T follicular helper cell (primary cell): ENCODE results near the gene ASPSCR1.

ENCODE experiments used
- DNase-seq: peaks from one replicate; pipeline ENCODE4 v3.0.0-alpha.2; 2020; ENCODE audit warnings: low read depth

Gene ASPSCR1

DNA sequence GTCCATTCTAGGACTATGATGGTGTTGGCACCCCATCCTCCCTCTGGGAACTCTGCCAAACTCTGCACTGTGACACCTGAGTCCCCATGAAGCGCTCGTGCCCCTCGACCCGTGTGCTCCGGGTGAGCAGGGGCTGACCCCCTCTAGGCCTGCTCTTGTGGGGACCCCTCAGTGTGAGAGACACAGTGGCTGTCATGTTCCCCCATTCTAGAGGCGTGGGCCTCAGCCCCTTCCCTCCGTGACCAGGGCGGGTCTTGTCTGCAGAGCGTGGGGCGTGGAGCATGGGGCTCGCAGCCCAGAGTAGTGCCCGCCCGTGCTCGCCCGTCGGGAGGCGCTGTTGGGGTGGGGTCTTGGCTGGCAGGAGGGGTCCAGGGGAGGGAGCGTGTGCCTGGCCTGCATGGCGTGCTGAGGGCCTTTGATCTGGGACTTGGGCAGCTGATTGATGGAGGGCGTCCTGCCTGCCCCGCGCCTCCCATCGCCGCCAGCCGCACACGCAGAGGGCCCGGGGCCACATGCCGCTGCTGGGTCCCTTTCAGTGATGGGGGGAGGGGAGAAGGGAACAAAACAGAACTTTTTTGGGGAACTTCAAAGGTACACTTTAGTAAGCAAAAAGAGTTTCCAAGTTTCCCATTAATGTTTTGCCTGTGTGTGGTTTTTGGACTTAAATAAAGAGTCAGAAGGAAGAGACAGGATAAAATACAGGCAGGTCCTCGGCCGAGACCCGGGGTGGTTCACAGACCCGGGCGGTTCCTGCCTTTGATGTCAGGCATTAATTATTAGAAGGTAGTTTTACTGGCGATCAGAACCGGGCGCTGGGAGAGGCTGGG is 22.8 kb downstream of the ASPSCR1 start:
- no peak for DNase-seq

DNA sequence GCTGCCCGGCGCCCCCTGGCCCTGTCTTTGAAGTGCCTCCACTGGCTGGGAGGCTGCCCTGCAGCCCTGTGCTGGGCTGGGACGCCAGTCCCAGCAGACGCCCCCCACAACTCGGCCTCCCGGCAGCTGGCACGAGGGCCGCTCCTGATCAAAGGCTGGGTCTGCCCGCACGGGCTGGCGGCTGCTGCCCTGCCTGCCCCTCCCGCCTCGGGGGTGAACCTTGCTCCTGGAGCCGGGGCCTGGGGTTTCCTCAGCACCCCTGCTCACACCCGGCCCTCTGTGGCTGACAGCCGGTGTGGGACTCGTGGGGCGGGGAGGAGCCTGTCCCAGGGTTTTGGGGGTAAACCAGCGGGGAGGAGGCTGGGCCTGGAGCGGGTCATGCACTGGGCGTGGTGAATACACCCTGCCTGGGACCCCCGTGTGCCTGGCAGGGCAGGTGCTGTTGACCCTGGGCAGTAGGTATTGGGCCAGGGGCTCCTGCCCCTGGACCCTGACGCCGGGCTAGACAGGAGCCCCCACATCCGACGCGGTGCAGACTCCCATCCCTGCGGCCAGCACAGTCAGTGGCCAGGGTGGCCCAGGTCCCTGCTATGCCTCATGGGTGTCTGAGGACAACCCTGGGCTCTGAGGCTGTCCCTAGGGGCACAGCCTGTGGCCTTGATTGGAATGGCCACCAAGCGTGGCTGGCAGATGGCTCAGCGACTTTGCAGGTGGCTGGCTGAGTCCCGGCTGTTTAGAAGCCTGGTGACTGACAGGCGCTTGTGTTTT is 23.6 kb downstream of the ASPSCR1 start:
- no peak for DNase-seq

DNA sequence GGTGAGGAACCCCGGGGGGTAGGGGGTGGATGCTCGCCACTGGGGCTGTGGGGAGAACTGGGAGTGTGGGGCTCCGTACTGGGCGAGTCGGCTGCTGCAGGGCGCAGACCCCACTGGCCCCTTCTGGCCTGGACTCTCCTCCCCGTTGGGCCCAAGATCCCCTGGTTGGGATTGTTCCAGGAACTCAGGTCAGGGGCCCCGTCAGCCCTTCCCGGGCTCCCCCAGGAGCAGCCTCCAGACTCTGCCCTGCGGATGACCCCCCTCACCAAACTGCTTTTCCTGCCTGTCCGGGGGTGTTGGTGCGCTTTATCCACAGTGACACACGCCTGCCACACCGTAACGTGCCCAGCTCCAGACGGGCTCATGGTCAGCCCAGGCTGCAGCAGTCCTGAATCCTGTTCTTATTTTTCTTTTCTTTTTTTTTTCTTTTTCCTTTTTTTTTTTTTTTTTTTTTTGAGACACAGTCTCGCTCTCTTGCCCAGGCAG is 24.2 kb downstream of the ASPSCR1 start:
- no peak for DNase-seq

DNA sequence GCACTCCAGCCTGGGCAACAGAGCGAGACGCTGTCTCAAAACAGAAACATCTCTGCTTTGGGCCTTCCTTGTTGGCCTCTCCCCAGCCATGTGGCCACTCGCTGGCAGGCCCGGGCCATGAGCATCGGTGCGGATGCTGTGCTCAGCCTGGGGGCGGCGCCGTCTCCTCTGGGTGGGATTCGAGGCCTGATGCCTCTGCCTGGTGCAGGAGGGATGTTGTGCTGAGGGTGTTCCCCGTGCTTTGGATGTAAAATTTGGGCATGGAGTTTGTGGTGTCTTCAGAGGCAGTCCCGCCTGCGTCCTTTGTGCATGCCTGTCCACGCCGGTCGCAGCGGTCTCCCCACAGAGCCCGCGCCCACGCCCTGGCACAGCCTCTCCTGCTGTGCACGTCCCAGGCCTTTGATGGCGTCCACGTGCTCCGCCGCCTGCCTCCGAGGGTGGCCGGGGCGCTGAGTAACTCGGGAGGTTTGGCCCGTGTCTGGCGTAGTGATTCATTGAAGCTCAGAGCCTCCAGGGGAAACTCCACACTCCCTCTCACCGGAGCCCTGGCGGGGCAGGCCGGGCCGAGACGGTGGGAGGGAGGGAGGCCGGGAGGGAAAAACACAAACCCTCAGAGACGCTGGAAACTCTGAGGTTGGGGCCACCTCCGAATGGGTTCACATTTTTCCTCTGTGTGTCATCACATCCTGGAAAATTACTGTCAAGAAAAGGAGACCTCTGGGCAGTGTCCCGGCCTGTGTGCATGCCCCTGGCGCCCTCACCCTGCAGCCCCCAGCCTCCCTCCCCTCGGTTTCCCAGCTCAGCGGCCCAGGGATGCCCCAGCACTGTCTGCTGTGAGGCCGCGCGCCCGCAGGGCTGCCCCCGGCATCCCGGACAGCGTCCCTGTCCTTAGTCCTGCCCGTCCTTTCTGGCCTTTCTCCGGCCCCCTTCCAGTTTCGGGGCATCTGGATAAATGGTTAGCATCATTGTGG is 26.3 kb downstream of the ASPSCR1 start:
- DNase-seq = no peak

DNA sequence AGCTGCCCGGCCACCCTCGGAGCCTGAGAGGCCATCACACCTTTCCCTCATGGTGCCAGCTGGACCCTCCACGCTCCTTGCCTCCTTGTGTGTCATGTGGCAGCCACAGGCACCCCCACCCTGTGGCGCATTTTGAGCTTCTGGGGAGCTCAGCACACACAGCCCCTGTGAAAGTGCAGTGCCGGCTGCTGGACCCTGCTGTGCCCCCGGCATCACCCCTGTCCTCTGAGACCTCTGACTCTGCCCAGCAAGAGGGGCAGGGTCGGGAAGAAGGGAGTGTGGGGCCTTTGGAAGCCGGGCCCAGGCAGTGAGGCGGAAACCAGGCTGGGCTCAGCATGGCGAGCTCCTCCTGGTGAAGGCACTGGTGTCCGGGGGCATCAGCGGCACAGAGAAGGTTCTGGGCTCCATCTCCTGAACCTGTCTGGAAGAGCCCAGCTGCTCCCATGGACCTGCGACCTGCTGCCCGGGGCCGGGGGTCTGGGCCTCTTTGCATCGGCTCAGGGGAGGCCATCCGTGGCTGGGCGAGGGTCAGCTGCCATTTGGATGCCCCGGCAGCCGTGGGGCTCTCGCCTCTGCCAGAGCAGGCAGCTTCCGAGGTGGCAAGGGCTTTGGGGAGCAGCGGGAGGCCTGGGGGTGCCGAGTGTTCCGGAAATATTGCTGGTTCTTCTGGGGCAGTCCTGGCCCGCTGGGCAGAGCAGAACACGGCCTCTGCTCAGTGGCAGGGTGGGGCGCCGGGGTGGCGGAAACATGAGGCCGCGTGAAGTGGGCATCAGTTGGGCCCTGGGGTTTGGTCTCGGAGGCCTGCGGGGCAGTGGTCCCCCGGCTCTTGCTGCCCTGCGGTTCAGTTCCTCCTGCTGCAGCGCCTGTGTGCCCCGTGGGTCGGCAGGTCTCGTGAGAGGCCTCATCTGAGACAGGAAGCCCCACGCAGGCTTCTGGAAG is 27.4 kb downstream of the ASPSCR1 start:
- DNase-seq = no peak

DNA sequence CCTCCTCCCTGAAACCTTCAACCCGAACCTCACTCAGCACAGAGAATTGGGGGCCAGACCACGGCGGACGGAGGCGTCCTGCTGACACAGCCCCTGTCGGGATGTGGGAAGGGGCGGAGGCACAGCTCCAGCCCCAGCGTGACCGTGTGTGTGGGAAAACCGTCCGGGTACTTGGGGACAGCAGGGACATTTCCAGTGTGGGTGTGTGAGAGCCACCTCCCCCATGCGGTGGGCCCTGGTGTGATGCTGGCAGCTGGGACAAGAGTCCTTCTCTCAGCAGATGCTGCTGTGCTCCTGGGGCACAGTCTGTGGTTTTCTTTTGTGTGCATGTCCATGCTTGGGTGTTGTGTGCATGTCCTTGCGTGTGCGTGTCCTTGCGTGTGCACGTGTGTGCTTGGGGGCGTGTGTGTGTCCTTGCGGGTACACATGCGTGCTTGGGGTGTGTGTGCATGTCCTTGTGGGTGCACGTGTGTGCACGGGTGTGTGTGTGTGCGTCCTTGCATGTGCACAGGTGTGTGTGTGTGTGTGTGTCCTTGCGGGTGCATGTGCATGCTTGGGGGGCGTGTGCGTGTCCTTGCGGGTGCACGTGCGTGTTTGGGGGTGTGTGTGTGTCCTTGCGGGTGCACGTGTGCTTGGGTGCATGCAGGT is 28.4 kb downstream of the ASPSCR1 start:
- DNase-seq = no peak

DNA sequence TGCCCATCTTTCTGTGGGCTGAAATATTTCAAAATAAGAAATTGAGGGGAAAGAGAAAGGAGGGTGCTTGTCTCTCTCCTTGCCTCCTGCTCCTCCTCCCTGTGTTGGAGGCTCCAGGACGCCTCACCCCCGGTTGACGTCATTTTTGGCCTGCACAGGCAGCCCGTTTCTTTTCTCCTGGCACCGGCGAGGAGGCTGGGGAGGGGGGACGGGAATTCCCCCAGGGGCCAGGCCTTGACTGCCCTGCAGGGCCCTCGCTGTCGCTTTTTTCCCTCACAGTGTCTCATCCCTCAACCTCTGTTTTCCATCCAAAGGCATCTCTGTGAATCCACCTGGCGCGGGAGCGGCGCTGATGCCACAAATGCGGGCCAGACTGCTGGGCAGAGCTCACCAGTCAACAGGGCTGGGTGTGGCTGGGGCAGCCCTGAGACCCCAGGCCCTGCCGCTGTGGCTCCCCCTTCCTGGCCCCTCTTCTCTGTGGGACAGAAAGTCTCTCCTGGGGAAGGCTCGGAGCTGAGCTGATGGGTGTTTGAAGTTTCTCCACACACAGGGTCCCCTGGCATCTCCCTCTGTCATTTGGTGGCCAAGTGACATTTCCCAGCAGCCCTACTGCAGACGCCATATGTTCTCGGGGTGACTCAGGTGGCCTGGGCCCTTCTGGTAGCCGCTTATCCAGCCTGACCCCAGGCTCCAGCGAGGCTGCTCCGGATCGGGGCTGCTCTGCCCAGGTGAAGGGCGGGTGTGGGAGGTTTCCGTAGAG is 29.2 kb downstream of the ASPSCR1 start:
- no peak for DNase-seq

DNA sequence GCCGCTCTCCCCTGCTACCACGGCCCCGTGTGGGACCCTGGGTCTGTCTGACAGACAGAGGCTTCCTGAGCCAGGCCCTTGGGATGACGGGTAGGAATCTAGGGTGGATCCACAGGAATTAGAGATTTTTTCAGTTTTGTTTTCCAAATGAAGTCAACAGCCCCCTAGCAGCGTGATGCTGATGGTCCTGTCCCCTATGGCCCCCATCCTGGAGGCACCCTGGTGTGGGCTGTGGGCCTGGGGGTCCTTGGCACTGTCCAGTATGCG is 29.7 kb downstream of the ASPSCR1 start:
- no peak for DNase-seq

DNA sequence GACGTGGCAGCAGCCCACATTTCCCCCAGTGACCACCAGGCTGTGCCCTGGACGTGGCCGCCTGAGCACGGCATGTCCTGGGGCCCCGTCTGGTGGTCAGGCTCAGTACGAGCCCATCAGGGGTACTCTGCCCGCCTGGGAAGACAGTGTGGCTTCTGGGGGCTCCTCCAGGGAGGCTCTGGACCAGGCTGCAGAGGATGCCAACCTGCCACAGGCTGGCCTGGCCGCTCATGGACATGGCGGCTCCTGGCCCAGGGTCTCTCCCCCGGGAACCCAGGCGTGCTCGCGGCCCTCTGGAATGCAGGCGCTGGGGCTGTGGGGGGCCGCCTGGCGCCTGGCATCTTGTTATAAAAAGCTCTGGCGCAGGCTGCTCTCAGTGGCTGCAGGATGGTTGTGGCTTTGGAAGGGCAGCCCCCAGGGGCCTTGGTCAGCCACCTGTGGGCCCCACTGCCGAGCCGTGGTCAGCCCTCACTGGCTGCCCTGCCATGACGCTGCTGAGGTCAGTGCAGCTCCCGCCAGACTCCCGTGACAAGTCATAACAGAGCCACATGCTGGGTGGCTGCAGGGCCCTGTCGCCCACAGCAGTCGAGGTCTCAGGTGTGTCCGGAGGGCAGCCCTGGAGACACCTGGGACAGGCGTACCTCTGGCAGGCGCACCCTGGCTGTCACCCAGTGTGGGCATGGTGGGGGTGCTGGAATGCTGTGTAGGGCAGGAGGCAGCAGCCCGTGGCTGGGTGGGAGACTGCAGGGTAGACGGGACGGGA is 30.2 kb downstream of the ASPSCR1 start:
- DNase-seq = no peak

DNA sequence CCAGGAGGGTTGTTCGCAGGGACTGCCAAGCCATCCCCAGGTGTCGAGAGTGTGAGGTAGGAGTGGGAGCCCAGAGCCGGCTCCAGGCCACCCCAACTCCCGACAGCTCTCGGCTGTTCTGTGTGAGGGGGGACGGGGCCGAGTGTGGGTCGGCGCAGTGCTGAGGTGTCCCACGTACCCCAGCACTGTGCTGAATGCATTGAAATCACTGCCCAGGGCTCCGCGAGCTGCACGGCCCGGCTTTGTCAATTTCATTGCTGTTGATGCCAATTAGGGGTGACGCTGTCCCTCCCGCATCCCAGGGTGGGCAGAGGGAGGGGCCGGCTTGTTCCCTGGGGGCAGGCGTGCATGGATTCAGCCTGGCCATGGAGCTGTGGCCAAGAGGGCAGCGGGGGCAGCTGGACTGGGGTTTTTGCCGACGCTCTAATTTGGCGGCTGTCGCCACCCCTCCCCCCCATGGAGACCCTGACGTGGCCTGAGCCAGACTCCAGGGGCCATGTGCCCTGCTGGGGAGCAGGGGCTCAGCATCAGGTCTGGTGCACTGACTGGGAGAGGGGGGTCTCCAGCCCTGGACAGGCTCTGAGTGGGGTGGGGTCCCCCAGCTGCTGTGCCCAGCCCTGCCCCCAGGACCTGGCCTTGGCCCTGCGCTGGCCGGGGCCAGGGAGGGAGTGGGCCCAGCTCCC is 31.0 kb downstream of the ASPSCR1 start:
- no peak for DNase-seq

DNA sequence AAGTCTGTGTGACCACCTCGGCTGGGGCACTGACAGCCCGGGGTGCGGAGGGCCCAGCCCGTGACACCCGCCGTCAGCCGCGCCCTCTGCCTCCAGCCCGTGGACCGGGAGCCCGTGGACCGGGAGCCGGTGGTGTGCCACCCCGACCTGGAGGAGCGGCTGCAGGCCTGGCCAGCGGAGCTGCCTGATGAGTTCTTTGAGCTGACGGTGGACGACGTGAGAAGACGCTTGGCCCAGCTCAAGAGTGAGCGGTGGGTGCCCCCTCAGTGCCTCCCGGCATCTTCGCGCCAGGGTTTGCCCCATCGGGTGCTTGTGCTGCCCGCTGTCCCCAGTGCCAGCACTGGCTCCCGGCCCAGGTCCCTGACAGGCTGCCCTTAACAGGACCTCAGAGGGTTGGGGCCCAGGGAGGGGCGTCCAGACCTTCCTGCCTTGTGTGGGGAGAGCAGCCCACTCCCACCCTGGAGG is 31.5 kb downstream of the ASPSCR1 start:
- no peak for DNase-seq

DNA sequence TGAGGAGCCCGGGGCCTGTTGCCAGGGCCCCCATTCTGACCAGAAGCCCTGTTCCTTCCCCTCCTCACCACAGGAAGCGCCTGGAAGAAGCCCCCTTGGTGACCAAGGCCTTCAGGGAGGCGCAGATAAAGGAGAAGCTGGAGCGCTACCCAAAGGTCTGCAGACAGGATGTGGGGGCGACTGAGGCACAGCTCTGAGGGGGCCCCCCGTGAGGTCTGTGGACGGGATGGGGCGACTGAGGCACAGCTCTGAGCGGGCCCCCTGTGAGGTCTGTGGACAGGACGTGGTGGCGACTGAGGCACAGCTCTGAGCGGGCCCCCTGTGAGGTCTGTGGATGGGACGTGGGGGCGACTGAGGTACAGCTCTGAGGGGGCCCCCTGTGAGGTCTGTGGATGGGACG is 32.0 kb downstream of the ASPSCR1 start:
- no peak for DNase-seq

DNA sequence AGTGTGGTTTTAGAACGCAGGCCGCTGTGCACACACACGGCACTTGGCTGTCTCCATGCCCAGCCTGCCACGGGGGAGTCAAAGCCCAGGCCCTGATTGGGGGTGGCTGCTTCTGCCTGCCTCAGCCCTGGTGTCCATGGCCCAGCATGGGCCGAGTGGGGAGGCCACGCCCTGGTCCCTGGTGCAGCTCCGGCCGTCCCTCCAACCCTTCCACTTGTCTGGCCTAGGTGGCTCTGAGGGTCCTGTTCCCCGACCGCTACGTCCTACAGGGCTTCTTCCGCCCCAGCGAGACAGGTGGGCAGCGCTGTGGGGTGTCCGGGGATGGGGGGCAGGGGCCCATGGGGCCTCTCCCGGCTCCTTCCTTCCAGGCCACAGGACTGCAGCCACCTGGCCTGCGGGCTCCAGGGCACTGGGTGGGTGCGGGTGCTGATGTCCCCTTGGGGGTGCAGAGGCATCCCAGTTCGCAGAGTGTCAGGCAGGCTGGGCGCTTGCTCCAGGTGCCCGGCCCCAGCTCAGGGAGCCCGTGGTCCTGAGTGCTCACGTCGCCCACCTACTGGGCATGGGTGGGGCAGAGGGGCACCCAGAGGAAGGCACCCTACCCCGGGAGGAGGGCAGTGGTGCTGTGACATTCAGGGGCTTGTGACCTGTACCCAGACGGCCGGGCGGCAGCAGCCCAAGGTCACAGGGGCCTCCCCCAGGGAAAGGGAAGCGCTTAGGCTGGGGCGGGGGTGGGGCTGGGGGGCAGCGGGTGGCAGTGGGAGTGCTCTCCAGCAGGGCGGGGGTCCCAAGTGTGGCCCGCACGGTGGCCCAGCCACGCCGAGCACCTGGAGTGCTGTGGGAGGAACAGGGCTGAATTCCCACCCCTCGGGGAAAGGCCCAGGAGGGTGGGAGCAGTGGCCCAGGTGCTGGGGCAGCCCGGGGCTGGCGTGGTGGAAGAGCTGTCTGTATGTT is 33.4 kb downstream of the ASPSCR1 start:
- DNase-seq = no peak

DNA sequence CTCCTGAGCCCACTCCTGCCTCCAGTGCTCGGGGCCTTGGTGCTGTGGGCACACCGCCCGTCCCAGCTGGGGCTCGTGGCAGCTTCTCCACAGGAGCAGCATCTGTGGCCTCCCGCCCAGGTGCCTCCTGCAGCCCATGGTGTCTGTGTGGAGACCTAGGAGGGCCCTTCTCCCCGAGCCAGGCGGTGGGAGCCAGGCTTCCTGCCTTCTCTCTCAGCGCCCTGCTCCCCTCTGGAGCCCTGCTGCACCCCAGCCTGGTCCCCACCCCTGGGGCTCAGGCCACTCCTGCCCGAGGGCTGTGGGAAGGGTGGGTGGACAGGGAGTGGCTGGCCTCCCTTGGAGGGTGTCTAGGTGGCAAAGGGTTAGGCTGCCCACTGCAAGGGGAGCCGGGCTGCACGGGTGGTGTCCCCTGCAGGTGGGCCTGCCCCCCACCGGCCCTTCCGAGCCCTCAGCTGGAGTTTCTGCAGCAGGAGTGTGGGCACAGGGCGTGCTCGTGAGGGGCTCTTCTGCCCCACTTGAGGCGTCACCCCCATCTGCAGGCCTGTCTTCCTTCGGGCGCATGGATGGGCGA is 34.3 kb downstream of the ASPSCR1 start:
- no peak for DNase-seq

DNA sequence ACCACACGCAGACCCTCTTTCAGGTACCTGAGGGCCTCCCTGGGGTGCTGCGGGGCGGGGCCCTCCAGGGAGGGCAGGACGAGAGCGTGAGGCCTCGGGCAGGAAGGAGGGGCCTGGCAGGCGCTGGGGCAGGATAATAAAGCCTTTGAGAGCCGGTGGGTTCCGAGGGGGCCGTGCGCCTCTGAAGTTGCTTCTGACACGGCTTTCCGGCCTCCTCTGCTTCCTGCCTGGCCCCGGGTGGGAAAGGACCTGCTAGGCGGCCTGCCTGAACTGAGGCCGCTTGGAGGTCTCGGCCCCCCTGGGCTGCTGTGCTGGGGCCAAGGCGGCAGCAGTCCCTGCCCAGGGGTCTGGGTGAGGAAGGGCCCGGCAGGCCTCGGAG is 34.8 kb downstream of the ASPSCR1 start:
- no peak for DNase-seq

DNA sequence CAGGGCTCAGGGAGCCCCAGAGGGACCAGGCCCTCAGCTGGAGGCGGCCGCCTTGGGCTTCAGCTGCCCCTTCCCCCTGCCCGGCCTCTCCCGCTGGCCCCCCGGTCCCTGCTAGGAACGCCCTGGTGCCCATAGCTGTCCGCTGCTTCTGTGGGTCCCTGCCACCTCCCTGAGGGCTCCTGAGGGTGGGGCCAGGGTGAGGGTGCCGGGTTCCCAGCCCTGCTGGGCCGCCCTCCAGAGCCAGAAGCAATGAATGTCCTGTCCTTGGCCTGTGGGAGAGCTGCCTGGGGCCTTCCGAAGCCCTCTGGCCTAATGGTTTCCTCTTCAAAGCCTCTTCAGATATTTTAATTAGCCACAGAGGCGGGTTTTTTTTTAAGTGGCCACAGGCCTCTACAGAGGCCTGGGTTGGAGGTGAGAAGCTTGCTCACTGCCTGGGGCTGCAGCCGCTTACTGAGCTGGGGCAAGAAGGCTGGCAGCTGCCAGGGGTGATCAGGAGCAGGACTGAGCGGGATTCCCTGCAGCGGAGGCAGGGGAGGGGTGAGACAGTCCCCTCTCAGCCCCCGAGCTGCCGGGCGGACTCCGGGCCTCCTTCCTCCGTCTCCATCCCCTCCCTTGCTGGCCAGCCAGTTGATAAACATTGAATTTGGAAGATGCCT is 35.3 kb downstream of the ASPSCR1 start:
- DNase-seq = no peak
